Endometrial microvascular endothelial cells (primary cell): ENCODE data around the gene TPSG1. TPM values are rescaled to one million over a fixed set of nuclear protein-coding genes. Genes with fewer than 3 reads are reported as not detected.

Experiments used
- in situ Hi-C: cut with HindIII; loops from 2 replicates; pipeline ENCODE4 v1.10.0; 2017; ENCODE audit warnings: low sequenced_read_pairs, low pct_unique_long_range_greater_than_20kb; ENCODE audit errors: inconsistent ontology term
- total RNA-seq: library from RNA; depleted of rRNA; stranded (reverse); fragments of >200 nt; gene quantifications from one replicate; pipeline ENCODE4 v1.2.3, GENCODE V29; 2015; ENCODE audit errors: inconsistent ontology term

Gene TPSG1
- total RNA-seq, 1 donor from 2014 or later, result not detected

DNA sequence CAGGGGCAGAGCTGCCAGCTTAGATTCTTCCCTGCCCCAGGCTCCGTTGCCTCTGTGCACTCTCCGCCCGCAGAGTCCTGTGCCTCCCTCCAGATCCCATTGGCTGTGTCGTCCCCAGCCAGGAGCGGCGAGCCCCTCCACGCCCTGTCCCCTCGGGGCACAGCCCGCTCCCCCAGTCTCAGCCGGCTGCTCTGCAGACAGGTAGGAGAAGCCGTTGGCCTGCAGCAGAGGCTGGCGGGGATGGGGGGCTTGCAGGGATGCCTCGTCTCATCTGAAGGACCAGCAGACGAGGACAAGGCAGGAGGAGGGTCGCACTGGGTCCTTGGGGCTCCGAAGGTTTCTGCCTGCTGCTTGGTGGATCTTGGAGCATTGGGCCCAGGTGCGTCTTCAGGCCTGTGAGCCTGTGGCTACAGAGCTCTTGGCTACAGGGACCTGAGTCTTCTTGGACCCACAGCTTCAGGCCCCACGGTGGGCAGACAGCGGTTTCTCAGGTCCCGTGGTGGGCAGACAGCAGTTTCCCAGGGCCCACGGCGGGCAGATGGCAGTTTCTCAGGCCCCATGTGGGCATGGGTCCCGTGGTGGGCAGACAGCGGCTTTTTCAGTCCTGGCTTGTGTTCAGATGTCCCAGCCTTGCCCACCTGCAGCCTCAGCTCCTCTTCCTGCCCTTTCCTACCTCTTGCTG is 6.0 kb downstream of the TPSG1 start:
- in situ Hi-C loops, result no loop called here

DNA sequence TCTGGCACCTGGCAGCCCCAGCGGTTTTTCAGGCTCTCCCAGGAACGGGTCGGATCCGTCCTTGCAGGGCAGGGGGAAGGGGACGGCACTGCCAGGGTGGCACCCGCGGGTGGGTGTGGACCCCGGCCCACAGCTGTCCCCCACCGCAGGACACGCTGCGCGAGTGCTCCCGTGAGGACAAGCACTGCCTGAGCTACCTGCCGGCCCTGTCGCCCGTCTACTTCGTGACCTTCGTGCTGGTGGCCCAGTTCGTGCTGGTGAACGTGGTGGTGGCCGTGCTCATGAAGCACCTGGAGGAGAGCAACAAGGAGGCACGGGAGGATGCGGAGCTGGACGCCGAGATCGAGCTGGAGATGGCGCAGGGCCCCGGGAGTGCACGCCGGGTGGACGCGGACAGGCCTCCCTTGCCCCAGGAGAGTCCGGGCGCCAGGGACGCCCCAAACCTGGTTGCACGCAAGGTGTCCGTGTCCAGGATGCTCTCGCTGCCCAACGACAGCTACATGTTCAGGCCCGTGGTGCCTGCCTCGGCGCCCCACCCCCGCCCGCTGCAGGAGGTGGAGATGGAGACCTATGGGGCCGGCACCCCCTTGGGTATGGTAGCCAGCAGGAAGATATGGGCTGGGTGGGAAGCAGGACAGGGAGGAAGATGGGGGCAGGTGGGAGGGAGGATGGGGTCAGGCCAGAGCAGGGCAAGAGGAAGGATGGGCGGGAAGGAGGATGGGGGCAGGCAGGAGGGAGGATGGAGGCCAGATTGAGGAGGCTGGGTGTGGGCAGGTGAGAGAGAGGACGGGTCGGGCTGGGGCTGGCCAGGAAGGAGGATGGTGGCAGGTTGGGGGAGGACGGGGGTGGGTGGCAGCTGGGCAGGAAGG is 6.8 kb downstream of the TPSG1 start:
- in situ Hi-C loops, result no loop called here

DNA sequence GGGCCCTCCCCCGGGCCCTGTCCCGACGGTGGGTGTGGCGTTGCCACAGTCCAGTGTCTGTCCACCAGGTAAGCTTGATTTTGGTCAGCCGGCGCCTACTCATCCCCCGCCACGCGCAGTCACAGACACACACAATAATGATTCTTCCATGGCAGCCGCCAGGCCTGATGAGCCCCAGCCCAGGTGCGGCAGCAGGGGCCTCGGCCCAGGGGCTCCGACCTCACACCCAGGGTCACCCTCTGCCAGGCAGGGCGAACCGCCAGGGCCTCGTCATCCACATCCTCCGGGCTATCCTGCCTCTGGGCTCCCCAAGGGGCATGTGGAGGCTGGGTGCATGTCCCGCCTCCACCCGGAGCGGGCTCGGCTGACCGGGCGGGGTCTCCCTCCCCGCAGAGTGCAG is 7.5 kb downstream of the TPSG1 start:
- in situ Hi-C loops, result no loop called here

DNA sequence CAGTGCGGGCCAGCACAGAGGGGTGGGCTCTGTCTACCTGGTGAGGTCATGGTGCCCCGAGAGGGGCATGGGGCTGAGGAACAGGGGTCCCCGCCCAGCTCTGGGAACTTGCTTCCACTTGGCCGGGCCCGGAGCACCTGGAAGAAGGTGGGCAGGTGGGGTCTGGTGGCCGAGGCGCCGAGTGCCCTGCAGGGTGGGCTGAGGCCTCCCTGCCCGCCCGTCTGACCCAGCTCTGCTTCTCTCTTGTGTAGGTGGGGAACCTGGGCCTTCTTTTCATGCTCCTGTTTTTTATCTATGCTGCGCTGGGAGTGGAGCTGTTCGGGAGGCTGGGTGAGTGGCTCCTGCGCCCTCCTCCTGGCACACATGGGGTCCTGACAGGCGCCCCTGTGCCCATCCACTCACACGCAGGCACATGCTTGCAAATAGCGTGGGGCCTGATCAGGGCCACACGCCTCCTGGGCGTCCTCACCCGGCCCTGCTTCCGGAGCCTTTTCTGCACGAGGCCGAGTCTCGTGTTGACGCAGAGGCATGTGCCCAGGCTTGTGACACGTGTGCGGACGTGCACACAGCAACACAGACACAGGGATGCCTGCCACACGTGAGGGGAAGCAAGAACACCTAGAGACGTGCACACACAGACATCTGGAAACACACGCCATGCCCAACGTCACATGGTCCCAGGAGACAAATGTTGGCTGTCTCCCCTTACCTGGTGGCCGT is 8.2 kb downstream of the TPSG1 start:
- in situ Hi-C loops, result no loop called here

DNA sequence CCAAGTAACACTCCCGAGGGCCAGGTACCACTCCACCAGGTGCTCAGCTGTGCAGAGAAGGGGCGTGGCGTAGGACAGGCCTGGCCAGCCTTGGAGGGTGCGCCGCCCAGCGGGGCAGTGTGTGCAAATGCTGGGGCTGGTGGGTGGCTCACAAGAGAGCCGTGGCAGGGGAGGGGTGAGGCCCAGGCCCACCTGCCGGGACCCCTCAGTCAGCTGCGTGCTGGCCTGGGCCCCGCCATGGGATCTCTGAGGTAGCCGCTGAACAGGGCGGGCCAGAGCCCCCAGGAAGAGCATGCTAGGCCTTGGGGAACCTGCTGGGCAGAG is 8.8 kb downstream of the TPSG1 start:
- in situ Hi-C loops, result no loop called here

DNA sequence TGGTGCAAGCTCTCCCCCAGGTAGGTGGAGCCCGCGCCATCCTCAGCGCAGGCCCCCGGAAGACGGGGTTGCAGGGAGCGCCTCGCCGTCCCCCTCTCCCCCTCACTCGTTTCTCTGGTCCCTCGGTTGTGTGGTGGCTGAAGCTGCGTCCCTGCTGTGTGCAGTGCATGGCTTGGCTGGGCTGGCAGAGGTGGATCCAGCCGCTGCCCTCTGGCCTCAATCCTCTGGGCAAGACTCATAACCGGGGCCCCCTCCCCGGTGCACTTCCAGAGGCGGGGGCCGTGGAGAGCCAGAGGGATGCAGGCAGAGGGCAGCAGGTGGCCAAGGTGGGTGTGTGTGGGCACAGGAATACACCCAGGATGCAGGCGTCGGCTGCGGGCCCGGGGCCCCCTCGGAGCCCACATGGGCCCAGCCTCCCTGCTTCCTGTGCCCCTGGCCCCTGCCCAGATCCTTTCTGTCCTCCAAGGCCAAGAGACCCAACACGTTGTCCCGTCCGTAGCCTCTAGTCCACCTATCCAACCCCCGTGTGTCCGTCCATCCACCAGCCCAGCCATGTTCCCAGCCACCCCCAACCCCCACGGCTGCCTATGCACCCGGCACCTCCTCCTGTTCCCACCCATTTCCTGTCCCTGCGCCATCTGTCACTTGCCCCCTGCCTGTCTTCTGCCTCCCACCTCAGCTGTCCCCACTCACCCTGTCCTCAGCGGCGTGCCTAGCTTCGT is 9.3 kb downstream of the TPSG1 start:
- in situ Hi-C loops, result no loop called here

DNA sequence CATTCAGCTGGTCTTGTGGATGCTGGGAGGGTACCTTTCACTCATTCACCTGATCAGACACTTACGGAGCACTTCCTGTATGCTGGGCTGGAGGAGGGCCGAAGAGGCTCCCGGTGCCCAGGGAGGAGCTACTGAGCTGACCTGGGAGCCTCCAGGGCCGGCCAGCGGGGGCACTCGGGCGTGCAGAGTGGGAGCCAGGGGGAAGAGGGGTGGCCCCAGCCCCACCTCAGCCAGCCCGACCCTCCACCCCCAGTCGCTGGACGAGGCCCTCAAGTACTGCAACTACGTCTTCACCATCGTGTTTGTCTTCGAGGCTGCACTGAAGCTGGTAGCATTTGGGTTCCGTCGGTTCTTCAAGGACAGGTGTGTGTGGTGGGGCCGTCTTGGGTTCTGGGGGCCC is 10.3 kb downstream of the TPSG1 start:
- in situ Hi-C loops, result no loop called here

DNA sequence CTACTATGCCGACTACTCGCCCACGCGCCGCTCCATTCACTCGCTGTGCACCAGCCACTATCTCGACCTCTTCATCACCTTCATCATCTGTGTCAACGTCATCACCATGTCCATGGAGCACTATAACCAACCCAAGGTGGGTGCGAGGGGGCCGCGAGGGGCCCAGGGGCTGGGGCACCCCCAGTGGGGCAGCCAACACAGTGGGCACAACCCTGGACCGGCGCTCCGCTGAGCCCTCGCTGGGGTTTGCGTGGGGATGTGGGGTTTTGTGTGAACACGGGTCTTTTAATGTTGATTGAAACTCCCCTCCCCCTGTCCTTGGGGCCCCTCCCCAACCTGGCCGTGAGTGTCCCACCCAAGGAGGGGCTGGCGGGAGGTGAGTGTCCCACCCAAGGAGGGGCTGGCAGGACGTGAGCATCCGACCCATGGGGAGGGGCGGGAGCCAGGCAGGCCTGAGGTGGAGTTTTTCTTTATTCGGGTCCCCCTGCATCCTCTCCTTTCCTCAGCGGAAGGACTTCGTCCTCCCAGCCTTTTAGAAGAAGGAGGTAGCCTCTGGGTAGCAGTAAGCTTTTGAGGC is 11.2 kb downstream of the TPSG1 start:
- in situ Hi-C loops, result no loop called here

DNA sequence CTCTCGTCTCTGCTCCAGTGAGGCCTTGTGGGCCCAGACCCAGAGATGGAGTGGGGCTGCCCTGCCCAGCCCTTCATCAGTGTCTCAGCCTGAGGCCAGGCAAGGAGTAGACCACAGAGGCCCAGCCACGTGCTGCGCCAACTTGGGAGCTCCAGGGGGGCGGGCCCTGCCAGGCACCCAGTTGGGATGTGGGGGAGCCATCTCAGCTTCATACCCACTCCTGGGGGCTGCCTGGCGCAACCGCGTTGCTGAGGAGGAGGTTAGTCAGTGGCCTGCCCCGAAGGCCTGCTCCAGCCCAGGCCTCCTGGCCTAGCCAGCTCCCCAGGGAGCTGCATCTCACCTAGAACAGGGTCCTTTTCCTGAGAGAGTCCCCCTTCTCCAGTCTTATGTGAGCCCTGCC is 11.8 kb downstream of the TPSG1 start:
- in situ Hi-C loops, result no loop called here

DNA sequence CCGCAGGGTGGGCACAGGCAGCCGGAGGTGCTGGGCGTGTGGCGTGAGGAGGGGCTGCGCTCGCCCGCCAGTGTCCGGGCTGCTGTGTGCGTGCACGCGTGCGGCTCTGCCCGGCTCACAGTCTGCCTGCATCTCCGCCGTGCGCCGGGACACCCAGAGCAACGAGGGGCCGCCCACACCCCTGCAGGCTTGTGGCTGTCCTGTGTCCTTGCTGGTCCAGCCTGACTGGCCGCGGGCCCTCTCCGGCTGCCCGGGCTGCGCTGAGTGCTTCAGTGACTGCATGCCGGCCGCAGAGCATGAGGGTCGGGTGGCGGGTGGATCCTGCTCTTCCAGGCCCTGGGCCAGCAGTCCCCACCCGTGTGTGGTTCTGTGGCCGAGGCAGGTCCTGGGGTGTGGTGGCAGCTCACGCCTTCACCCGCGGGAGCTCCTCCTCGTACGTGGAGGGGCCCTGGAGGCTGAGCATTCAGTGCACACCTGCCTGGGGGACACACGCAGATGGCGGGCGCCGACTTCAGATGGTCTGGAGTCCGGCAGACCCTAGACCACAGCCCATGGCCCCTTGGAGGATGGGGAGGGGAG is 12.4 kb downstream of the TPSG1 start:
- in situ Hi-C loops, result no loop called here

DNA sequence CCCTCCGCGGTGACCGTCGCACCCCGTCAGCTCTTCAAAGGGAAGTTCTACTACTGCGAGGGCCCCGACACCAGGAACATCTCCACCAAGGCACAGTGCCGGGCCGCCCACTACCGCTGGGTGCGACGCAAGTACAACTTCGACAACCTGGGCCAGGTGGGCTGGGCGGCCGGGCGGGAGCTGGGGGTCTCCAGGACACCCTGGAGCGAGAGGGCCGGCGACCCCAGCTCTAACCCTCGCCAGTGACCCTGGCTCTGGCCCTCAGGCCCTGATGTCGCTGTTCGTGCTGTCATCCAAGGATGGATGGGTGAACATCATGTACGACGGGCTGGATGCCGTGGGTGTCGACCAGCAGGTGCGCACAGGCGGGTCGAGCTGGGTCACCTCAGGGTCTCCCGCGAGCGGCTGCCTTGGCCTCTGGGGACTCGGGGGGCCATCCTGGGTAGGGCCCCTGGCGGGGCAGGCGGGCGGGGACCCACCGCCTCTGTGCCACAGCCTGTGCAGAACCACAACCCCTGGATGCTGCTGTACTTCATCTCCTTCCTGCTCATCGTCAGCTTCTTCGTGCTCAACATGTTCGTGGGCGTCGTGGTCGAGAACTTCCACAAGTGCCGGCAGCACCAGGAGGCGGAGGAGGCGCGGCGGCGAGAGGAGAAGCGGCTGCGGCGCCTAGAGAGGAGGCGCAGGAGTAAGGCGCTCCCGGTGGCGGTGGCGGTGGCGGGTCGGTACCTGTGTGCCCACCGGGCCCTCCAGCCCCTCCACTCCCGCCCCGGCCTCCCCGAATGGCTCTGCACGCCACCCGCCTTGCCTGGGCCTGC is 13.4 kb downstream of the TPSG1 start:
- in situ Hi-C loops, result no loop called here

DNA sequence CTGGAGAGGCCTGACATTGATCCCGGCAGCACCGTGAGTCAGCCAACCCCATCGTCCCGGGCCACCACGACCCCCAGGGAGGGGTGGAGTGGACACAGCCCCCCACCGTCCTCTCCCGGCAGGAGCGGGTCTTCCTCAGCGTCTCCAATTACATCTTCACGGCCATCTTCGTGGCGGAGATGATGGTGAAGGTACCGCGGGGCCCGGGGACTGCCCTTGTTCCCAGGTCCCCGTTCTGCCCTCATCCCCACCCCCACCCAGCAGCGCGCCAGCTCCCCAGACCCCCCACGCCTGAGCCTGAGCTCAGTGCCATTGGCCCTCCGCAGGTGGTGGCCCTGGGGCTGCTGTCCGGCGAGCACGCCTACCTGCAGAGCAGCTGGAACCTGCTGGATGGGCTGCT is 14.6 kb downstream of the TPSG1 start:
- in situ Hi-C loops, result no loop called here

DNA sequence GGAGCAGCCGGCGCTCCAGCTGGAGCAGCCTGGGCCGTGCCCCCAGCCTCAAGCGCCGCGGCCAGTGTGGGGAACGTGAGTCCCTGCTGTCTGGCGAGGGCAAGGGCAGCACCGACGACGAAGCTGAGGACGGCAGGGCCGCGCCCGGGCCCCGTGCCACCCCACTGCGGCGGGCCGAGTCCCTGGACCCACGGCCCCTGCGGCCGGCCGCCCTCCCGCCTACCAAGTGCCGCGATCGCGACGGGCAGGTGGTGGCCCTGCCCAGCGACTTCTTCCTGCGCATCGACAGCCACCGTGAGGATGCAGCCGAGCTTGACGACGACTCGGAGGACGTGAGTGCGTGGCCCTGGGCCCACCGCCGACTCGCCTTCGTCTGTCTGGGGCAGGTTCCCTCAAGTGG is 16.0 kb downstream of the TPSG1 start:
- in situ Hi-C loops, result no loop called here

DNA sequence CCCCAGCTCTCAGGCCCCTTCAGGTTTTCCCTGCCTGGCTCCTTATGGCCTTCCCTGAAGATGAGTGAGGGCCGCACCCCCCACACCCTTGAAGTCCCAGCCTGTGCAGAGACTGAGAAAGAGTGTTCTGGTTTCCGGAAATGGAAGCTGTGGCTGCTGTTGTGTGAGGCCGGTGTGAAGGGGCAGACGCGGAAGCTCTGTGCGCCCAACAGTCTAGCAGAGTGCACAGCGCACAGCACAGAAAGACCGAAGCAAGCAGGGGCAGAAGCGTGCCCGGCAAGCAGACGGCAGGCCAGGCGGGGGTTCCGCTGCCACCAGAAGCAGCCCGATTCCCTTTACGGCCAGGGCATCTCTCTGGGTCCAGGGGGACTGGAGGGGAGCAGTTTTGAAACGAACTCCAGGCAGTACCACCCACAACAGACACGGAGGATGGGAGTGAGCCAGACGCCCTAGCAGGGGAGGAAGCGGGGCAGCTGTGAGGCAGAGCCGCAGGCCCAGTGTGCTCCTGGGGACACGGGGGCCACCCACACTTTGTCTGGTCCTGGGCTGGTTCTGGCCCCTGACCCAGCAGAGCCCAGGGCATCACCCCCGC is 16.7 kb downstream of the TPSG1 start:
- in situ Hi-C loops, result no loop called here

DNA sequence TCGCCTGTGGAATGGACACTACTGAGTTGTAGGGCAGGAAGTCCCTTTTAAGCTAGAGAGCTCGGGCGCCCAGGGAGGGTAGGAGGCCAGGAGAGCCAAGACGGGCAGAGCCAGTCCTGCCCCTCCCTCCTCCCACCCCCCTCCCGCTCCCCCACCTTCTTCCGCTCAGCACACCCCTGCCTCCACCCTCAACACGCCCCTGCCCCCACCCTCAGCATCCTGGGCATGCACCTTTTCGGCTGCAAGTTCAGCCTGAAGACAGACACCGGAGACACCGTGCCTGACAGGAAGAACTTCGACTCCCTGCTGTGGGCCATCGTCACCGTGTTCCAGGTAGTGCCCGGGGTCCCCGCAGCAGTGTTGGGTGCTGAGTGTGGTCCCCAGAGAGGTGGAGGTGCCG is 18.3 kb downstream of the TPSG1 start:
- in situ Hi-C loops, result no loop called here

DNA sequence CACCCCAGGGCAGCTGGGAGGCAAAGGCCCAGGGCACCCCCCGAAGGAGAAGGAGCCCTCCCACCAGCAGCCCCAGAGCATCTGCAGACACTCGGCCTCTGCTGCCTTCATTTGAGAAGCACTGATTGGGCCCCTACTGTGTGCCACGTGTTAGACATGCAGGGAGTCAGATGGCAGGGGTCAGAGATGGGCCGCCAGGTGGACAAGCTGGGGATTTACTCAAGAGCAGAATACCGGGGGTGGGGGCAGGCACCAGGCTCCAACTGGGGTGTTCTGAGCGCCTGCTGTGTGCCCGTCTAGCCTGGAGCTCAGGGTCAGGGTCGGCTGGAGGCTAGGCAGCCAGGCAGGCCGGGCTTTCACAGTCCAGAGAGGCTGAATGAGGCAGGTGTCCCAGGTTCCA is 18.7 kb downstream of the TPSG1 start:
- in situ Hi-C loops, result no loop called here

DNA sequence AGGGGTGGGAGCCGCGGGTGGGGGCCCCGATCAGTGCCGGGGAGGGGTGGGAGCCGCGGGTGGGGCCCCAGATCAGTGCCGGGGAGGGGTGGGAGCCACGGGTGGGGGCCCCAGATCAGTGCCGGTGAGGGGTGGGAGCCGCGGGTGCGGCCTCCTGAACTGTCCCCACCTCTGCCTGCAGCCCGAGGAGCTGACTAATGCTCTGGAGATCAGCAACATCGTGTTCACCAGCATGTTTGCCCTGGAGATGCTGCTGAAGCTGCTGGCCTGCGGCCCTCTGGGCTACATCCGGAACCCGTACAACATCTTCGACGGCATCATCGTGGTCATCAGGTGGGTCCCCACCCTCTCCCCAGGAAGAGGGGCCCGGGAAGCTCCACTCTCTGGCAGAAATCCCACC is 20.1 kb downstream of the TPSG1 start:
- in situ Hi-C loops, result no loop called here

DNA sequence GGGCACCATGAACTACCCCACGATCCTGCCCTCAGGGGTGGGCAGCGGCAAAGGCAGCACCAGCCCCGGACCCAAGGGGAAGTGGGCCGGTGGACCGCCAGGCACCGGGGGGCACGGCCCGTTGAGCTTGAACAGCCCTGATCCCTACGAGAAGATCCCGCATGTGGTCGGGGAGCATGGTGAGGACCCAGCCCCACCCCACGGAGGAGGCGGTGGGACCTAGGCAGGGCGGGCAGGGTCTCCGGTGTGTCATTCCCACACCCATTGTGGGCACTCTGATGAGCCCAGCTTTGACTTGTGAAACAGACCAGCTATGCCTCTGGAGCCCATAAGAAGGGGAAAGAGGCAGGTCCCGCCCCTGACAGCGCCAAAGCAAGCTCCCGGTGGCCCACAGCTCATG is 22.8 kb downstream of the TPSG1 start:
- in situ Hi-C loops, result no loop called here
